Measurements from ENCODE around the gene CRAT.

DNA sequence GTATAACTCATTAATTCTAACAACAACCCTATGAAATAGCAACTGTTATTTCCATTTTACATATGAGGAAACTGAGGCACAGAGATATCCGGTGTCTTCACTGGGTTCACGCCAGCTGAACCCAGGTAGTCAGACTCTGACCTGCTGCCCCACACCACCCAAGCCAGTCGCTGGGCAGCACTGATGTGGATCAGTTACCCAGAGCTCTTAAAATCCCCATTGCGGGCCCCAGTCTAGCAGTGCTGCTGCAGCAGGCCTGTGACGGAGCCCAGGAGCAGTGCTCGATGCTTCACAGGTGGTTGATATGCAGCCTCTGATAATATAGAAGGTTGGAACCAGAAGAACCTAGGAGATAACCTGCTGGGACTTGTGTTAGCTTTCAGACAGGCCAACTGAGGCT, 24.9 kb upstream of the CRAT start:
- TF ChIP-seq, protein P1, sequence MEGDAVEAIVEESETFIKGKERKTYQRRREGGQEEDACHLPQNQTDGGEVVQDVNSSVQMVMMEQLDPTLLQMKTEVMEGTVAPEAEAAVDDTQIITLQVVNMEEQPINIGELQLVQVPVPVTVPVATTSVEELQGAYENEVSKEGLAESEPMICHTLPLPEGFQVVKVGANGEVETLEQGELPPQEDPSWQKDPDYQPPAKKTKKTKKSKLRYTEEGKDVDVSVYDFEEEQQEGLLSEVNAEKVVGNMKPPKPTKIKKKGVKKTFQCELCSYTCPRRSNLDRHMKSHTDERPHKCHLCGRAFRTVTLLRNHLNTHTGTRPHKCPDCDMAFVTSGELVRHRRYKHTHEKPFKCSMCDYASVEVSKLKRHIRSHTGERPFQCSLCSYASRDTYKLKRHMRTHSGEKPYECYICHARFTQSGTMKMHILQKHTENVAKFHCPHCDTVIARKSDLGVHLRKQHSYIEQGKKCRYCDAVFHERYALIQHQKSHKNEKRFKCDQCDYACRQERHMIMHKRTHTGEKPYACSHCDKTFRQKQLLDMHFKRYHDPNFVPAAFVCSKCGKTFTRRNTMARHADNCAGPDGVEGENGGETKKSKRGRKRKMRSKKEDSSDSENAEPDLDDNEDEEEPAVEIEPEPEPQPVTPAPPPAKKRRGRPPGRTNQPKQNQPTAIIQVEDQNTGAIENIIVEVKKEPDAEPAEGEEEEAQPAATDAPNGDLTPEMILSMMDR (IDR thresholded peaks at IDR 0.05; ENCODE audit: borderline replicate concordance, extremely low read depth, low read length, poor library complexity, severe bottlenecking), result no peak
- TF ChIP-seq EZH2 (IDR thresholded peaks at IDR 0.05; ENCODE audit: borderline replicate concordance, low read depth, low read length, severe bottlenecking), result no peak
